Activated CD4-positive, alpha-beta T cell treated with anti-CD3 and anti-CD28 coated beads for 4 hours (primary cell): ENCODE results near the gene UVRAG.

Experiments used
- DNase-seq, 2 donors: peaks; one replicate each; pipeline ENCODE4 v3.0.0-alpha.2; 2020

Gene UVRAG

GRCh38 chr11:75784506-75784905 lies 30.5 kb upstream of the UVRAG start:
- no peak for DNase-seq

- DNase-seq: no peak
Observed at GRCh38 chr11:75785187-75785586, 29.8 kb upstream of the UVRAG start.

GRCh38 chr11:75786101-75786736 lies 28.8 kb upstream of the UVRAG start:
- DNase-seq: no peak

- DNase-seq: no peak
Observed at GRCh38 chr11:75789521-75789920, 25.5 kb upstream of the UVRAG start.

GRCh38 chr11:75790986-75791385 lies 24.0 kb upstream of the UVRAG start:
- DNase-seq: no peak

GRCh38 chr11:75792127-75792731 lies 22.8 kb upstream of the UVRAG start:
- DNase-seq: no peak

GRCh38 chr11:75792997-75793800 lies 21.8 kb upstream of the UVRAG start:
- DNase-seq: no peak

GRCh38 chr11:75793966-75794365 lies 21.0 kb upstream of the UVRAG start:
- no peak for DNase-seq

- no peak for DNase-seq
Observed at GRCh38 chr11:75795276-75796090, 19.5 kb upstream of the UVRAG start.

- no peak for DNase-seq
Observed at GRCh38 chr11:75796091-75796435, 18.9 kb upstream of the UVRAG start.

- DNase-seq: no peak
Observed at GRCh38 chr11:75797116-75797515, 17.9 kb upstream of the UVRAG start.

GRCh38 chr11:75797792-75798191 lies 17.2 kb upstream of the UVRAG start:
- DNase-seq: no peak

- no peak for DNase-seq
Observed at GRCh38 chr11:75800136-75800675, 14.8 kb upstream of the UVRAG start.

- no peak for DNase-seq
Observed at GRCh38 chr11:75800728-75801361, 14.2 kb upstream of the UVRAG start.

- no peak for DNase-seq
Observed at GRCh38 chr11:75801362-75802020, 13.5 kb upstream of the UVRAG start.

GRCh38 chr11:75802021-75802912 lies 12.7 kb upstream of the UVRAG start:
- DNase-seq: no peak

GRCh38 chr11:75802913-75803820 lies 11.8 kb upstream of the UVRAG start:
- peak; percentile 54 to 73 for DNase-seq

GRCh38 chr11:75809111-75809510 lies 5.9 kb upstream of the UVRAG start:
- no peak for DNase-seq

GRCh38 chr11:75809991-75810390 lies 5.0 kb upstream of the UVRAG start:
- no peak for DNase-seq
